HG03060 (cell line): ENCODE data around the gene METTL2A.
"Not testable (repeated sequence)": the region's sequence is repeated elsewhere in the genome, so short reads cannot be mapped to it uniquely, and the experiment has no call there.

Source experiments
- ATAC-seq: cut with Tn5 transposase; IDR thresholded peaks from one replicate; pipeline ENCODE4 v1.9.1; 2021; ENCODE audit warnings: low read depth, moderate number of reproducible peaks; ENCODE audit not compliant: unreplicated experiment

The METTL2A gene

DNA sequence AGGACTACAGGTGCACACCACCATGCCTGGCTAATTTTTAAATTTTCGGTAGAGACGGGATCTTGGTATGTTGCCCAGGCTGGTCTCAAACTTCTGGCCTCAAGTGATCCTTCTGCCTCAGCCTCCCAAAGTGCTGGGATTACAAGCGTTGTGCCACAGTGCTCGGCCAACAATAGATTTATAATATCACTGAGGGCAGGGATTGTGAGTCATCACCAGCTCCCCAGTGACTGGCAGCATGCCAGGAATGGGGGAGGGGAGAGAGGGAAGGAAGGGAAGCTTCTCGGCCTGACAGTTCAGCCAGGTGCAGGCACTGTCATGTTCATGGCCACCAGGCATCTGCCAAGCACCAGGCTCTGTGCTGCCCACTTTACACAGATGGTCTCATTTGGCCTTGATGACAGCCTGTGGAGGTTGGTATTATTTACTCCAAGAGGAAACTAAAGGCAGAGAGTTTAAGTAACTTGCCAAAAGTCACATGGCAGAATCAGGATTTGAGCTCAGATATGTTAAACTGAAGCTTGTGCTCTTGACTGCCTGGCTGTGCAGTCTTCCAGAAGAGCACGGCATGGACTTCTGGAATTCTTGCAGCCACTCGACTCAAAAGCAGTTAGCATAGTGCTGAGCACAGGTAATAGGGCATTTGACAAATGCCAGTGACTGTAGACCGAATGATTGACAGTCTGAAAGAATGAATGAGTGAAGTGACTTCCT, 47.1 kb downstream of the METTL2A start:
- ATAC-seq, result not testable (repeated sequence)

DNA sequence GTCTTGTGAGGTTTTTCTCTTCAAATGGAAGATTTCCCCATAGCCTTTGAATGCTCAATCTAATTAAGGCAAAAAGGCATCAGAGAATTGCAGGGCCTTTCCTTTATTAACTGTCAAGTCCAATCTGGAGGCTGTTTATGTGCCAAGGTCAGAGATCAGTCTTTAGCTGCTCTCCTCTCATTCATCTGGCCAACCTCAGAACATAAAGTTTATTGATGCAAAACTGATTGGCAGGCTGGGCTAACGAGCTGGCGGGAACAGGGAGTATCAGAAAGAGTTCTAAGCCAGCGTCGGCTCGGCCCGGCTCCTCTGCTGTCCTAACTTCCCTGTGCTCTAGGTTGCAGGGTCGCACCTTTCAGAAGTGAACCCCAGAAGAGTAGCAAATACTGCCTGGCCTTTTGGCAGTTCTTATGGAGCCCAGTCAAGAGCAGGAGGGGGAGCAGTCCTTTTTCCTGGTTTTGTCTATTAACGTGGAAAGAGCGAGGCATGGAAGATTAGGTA, 47.7 kb downstream of the METTL2A start:
- ATAC-seq, result not testable (repeated sequence)

DNA sequence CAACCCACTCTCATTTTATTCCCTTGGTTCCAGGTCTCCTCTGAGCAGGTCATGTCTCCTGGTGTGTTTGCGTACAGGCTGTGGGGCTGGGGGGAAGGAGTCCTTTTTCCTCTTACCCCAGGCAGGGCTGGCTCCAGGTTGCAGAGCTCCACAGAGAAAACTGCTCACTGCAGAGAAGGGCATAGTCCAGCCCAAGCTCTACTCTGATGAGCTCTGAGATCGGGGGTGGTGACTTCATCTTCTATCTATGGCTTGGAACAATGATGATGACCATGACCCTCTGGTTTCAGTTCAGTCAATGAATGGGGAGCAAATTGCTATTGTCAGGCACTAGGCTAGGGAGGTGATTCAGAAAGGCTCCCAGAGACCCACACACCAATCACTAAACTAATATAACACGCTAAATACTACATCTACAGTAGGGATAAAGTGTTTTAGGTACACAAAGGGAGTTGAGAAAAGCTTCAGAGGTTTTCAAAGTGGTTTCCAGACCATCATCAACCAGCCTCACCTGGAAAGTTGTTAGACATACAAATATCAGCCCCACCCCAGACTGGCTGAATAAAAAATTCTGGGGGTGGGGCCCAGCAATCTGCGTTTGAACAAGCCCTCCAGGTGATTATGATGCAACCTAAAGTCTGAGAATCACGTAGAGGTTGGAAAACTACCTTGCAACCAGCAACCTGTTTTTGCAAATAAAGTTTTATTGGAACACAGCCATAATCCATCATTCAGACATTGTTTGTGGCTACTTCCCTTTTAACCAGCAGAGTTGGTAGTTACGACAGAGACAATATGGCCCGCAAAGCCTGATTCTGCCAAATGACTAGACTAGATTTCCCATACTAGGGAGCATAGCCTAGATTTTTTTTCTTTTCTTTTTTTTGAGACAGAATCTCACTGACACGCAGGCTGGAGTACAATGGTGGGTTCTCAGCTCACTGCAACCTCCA, 49.6 kb downstream of the METTL2A start:
- not testable (repeated sequence) for ATAC-seq

DNA sequence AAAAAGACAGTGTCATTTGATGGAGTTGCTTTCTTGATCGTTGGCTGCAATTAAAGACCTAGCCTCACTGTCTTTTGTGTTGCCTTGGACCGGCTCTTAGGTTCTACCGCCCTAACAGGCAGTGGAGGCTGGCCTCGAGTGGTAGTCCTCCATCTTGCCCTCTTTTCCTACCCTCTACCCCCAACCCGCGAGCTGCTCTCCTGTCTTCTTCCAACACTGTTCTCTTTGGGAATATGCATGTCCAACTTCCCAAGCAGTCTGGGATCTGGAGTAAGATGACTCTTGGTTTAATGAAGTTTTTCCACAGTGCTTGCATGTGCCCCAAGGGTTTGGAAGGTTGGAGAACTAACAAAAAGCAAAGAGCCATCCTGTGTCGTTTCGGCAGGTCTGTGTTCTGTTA, 53.4 kb downstream of the METTL2A start:
- not testable (repeated sequence) for ATAC-seq

DNA sequence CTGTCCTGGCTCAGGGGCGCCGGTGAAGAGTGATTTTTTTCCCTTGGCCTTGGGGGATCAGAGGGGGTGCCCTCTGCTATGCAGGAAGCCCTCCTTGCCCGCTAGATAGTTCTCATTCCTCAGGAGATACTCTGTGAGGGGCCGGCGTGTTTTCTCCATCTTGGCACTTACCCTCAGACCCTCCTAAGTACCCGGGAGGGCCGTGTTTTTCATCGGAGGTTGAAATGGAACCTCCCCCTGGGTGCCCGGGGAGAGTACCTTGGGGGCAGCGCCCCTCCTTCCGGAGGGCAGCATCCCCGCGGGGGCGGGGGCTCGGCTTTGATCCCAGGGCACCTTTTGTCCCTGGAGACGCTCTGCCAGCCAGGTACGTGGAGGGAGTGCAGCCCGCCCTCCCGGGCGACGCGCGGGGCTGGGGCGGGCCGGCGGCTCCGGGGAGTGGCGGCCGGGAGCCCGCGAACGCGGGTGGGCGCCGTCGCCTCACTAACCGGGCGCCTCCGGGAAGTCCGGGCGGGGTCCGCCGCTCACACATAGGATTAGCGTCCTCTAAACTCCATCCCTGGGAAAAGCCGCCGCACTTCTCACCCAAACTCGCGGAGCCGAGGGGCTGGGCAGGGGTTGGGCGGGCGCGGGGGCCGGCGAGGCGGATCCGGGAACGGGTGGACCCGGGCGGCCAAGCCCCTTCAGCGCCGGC, 54.2 kb downstream of the METTL2A start:
- ATAC-seq, result not testable (repeated sequence)

DNA sequence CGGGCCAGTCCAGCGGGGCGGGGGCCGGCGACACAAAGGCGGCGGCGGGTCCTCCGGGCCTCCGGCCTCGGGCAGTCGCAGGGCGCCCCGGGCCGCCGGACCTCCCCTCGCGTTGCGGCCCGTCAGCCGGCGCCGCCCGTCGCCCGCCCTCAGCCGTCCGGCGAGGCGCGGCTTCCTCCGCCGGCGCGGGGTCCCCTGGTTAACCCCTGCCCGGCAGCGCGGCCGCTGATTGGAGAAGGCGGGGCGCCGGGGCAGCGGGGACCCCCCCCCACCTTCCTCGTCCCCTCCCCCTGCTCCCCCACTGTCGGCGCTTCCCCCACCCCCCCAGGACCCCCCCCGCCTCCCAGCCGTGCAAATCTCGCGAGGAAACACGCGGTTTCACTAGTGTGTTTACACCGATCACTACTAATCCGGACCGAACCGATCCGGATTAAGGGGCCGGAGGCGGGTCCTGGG, 54.8 kb downstream of the METTL2A start, which contains the start of gene TLK2:
TSS of gene TLK2 (plus strand) at position 402 of the 456 bp plus-strand sequence. CDS start 2,301 bp downstream, outside the sequence.
- no peak for ATAC-seq

DNA sequence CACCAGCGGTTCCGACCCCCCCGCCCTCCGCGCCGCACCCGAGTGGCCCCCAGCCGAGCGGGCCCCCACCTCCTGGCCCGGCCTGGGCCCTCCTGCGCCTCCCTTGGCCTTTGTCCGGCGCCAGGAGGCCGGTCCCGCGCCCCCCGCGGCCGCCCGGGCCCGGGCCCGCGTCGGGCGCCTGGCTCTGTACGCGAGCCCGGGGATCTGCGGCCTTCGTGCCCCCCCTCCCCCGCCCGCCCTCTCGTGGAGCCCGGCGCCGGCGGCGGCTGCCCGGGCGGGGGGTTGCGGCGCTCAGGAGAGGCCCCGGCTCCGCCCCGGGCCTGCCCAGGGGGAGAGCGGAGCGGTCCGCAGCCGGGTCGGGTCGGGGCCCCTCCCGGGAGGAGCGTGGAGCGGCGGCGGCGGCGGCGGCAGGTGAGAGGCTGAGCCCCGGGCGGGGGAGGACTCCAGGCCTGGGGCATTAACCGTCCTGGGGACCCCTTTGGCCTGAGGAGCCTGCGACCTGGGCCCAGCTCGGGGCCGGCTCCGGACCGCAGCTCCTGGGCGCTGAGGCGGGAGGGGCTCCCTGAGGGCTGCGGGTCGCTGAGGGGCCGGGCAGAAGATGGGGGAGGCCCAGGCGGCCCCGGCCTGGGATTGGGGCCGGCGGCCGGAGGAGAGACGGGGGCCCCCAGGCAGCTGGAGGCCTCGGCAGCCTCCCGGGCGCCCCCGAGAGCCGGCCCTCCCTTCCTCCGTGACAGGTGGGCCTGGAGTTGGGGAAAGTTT, 55.4 kb downstream of the METTL2A start:
- ATAC-seq, result not testable (repeated sequence)

DNA sequence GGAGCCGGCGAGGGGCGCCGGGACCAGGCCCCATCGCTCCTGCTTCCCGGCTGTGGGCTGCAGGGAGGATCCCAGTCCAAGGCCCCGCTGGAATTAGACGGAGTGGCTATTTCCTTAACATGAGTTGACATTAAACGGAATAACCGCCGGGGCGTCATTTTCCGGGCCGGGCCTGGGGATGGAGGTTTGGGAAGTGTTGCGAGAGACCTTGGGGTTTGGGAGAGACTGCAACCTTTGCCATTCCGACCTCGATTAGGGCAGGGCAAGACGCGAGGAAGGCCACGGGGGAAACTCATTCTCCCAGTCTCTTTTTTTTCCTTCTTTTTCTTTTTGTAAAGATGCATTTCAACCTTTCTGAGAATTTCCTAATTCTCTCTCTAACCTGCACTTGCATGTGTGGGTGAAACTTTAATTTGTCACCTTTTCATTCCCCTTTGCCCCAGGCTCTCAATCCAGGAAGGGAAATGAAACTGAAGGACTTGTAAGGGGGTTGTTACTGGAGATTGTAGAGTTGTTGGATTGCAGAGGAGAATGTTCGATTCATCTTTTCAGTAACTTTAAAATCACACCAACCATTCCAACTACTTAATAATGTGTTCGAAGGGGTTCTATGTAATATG, 56.1 kb downstream of the METTL2A start:
- ATAC-seq, result not testable (repeated sequence)

DNA sequence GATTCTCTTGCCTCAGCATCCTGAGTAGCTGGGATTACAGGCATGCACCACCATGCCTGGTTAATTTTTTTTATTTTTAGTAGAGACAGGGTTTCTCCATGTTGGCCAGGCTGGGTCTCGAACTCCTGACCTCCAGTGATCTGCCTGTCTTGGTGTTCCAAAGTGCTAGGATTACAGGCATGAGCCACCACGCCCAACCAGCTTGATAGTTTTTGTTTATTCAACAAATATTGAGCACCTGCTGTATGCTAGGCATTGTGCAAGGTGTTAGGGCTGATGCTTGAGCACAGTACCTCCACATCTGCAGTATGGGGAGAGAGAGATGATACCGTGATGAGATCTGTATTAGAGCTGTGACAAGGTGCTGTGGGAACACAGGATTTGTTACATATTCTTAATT, 58.9 kb downstream of the METTL2A start:
- ATAC-seq, result not testable (repeated sequence)

DNA sequence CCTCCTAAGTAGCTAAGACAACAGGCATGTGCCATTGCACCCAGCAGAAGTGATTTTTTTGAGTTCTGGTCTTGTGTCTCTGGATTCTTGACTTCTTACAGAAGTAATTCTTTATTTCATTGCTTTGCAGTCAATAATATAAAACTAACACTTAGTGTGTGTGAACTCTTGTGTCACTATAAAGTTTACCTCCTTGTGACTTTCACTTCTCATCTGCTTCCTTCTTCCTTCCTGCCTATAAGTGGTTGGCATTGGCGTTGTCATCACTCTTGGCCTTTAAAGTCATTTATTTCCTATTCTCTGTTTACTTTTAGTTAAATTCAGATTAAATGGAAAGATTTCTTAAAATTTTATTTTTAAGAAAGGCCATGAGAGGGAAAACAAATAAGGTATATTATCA, 67.3 kb downstream of the METTL2A start:
- ATAC-seq, result not testable (repeated sequence)

DNA sequence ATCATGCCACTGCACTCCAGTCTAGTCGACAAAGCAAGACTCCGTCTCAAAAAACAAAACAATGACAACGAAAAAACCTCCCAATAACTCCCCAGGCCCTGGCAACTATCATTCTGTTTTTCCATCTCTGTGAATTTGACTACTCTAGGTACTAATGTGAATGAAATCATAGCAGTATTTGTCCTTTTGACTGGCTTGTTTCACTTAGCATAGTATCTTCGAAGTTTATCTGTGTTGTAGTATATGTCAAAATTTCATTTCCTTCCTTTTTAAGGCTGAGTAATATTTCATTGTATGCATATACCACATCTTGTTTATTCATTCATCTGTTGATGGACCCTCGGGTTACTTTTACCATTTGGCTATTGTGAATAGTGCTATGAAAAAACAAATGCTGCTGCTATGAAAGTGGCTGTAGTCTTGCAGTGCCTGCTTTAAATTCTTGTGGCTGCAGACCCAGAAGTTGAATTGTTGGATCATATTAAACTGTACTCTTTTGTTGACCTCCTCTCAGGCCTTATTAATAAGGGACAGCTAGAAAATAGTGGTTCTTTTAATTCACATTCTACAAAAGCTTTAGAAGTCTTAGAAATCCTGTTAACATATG, 69.5 kb downstream of the METTL2A start:
- ATAC-seq, result not testable (repeated sequence)

DNA sequence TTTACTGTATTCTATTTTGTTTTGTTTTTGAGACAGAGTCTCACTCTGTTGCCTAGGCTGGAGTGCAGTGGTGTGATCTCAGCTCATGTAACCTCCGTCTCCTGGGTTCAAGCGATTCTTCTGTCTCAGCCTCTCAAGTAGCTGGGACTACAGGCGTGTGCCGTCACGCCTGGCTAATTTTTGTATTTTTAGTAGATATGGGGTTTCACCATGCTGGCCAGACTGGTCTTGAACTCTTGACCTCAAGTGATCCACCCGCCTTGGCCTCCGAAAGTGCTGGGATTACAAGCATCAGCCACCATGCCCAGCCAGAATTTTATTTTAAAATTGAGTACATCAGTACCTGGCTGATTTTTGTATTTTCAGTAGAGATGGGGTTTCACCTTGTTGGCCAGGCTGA, 70.4 kb downstream of the METTL2A start:
- ATAC-seq, result not testable (repeated sequence)

DNA sequence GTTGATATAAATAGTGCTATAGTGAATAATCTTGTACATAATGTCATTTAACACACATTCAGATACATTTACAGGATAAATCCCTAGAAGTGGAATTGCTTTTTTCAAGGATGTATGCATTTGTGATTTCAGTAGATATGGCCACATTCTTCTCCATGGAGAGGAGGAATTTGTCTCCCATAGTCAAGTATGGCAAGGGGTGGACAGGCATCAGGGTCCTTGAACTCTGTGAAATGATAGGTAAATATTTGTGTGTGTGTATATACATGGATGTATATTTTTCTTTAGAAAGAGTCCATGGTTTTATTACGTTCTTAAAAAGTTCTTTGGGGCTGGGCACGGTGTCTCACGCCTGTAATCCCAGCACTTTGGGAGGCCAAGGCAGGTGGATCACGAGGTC, 72.6 kb downstream of the METTL2A start:
- not testable (repeated sequence) for ATAC-seq

DNA sequence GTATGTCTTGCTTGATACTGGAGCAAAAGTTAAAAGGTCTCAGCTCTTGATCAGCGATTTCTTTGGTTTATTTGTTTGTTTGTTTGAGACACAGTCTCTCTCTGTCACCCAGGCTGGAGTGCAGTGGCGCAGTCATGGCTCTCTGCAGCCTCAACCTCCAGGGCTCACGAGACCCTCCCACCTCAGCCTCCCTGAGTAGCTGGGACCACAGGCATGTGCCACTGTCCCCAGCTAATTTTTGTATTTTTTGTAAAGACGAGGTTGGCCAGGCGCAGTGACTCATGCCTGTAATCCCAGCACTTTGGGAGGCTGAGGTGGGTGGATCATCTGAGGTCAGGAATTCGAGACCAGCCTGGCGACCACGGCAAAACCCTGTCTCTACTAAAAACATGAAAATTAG, 75.1 kb downstream of the METTL2A start:
- not testable (repeated sequence) for ATAC-seq
